ENCODE data around the gene CTSF. TPM values are rescaled to one million over a fixed set of nuclear protein-coding genes. Genes with fewer than 3 reads are reported as not detected.
"Not testable (repeated sequence)": the region's sequence is repeated elsewhere in the genome, so short reads cannot be mapped to it uniquely, and the experiment has no call there.

CTSF gene
- total RNA-seq, 1 donor from 2014 or later: 49.6 TPM

DNA sequence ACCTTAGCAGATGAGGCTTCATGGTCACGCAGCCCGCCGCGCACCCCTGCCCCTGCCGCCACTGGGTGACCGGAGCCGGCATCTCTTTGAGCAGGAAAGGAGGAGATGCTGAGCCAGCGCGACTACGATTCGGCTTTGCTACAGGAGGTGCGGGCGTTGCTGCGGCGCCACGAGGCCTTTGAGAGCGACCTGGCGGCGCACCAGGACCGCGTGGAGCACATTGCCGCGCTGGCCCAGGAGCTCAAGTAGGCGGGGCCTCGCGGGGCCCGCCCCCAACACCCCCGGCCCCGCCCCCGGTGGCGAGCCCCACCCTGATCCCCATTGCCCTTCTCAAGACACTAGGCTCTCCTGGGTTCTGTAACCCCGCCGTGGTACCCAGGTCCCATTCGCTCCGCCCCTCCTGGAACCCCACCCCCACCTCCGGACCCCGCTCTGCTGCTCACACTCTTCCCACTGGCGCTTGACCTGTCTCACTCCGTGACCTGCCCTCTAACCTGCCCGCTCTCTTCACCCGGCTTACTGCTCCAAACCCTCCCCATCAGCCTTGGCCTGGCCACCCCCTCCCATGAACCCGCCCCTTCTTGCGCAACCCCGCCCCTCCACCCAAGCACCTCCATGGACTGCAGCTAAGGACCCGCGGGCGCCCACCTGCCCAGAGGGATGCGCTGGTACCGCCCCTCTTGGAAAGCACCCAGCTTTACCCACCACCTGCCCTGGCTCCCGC lies 9.1 kb downstream of the CTSF start:
- DNase-seq (ENCODE audit: low read depth in 2 of 2): peak in 1 of 2 donors; percentile 55

DNA sequence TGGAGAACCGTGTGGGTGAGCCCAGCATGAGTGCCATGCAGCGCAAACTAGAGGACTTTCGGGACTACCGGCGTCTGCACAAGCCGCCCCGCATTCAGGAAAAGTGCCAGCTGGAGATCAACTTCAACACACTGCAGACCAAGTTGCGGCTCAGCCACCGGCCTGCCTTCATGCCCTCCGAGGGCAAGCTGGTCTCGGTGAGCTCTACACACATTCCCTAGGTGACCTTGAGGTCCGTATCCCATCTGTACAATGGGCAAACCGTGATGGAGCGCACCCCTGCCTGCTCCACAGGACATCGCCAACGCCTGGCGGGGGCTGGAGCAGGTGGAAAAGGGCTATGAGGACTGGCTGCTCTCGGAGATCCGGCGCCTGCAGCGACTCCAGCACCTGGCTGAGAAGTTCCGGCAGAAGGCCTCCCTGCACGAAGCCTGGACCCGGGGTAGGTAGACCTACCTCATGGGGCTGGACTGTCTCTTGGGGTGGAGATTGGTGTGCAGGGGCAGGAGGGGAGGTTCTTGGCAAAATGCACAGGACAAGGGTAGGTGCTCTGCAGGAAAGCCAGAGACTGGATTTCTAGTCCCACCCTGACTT lies 10.6 kb downstream of the CTSF start:
- DNase-seq (ENCODE audit: low read depth in 2 of 2): no peak

- no peak for DNase-seq (ENCODE audit: low read depth in 2 of 2)
These were observed 12.3 kb downstream of the CTSF start for GRCh38 chr11:66556086-66556485.

GRCh38 chr11:66555416-66555815 lies 13.0 kb downstream of the CTSF start:
- DNase-seq (ENCODE audit: low read depth in 2 of 2): no peak

GRCh38 chr11:66554602-66555001 lies 13.8 kb downstream of the CTSF start:
- DNase-seq (ENCODE audit: low read depth in 2 of 2): no peak

DNA sequence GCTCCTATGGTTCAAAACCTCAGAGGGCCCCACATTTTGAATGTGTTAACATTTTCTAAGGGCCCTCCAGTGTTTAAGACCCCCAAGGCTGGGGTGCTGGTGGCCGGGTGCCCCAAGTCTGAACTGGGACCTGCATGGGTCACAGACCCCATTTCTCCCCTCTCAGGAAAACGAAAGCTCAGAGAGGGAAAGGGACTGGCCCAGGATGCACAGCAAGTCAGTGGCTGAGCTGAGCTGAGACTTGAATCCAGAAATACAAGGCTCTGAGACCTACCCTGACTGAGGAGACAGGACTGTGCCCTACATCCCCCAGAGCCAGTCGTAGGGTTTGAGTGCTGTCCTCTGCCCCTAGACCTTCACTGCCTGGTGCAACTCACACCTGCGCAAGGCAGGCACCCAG lies 17.5 kb downstream of the CTSF start:
- no peak for DNase-seq (ENCODE audit: low read depth in 2 of 2)

GRCh38 chr11:66549696-66550095 lies 18.7 kb downstream of the CTSF start:
- DNase-seq (ENCODE audit: low read depth in 2 of 2): no peak

DNA sequence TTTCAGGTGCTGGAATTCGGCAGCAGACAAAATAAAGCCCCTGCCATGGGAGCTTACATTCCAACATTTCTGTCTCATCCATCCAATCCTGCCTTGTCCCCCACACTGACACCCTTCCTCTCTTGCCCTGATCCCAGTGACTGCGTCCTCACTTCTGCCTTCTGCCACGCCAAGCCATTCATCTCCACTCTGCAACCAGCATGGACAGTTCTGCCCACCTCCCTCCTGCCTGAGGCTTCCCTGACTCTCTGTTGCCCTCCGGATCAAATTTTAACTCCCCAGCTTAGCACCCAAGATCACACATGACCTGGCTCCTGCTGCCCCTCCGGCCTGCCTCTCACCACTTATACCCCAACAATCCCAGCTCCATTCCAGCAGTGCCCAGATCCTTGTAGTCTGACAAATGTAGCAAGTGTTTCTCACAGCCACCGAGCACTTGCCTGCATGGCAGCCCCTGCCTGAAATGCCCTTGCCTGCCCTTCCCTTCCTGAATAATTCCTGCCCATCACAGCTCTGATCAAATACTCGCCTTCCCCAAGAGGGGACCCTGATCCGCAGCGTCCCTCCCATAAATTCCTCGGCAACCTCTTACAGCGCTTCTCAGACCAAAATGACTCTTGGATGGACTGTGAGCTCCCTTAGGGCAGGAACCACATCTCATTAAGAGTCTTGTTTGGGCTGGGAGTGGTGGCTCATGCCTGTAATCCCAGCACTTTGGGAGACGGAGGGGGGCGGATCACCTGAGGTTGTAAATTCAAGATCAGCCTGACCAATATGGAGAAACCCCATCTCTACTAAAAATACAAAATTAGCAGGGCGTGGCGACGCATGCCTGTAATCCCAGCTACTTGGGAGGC lies 19.4 kb downstream of the CTSF start:
- DNase-seq (ENCODE audit: low read depth in 2 of 2): no peak

DNA sequence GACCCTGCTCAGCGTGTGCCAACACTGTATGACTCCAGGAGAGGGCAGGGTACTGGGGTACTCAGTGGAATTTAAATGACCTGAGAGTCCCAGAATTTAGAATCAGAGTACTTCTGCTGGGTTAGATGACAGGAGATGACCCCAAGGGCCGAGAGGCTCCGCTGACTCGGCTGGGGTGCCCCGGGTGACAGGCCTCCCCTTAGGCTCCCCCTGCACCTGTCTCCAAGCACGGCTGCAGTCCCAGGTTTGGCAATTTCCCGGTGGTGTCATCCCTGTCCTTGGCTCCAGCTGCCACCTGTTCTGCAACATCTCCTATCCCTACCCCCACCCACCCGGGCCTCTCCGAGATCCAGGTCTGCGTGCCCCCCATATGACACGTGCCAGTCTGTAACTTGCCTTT lies 20.4 kb downstream of the CTSF start:
- no peak for DNase-seq (ENCODE audit: low read depth in 2 of 2)

DNA sequence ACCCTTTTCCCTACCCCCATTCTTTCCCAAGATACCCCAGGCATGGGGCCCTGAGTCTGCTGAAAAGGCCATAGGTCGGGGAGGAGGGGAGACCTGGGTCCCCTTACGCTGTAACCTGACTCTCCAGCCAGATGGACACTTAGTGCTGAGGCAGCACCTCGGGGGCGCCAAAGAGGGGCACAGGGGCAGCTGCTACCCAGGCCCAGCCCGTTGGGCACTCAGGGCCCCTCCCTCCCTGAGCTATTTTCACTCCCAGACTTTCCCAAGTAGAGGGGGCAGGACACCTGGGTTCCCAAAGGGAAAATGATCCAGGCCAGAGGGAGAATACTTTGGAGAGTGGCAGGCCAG lies 20.8 kb downstream of the CTSF start:
- no peak for DNase-seq (ENCODE audit: low read depth in 2 of 2)

DNA sequence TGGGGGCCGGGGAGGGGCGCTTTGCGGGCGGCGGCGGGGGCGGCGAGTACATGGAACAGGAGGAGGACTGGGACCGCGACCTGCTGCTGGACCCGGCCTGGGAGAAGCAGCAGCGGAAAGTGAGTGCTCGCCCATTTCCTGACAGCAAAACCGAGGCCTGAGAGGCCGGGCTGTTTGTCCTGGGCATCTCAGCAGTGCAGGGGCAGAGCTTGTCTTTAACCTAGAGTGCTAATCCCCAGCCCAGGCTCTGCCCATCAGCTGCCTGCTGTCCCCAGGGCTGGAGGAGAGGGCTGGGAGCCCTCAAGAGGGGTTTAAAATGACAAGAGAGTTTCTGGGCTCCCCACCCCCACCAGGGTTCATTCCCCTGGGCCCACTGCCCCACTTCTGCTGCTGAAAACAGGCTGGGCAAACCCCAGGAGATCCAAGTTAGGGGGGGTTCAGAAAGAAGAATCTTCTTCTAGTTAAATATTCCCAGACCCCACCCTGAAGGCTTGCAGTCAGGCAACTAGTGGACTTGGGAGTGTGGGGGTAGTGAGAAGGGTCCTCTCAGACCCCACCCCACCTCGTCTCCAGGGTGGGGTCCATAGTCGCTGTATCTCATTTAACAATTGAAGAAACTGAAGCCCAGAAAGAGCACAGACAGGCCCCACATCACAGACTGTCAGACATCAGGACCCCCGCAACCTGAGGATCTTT lies 21.3 kb downstream of the CTSF start:
- DNase-seq (ENCODE audit: low read depth in 2 of 2): no peak

GRCh38 chr11:66546368-66546965 lies 21.9 kb downstream of the CTSF start, which contains the start of gene ACTN3:
Gene ACTN3, plus strand, starts transcription at chr11:66546903. Its CDS starts 35 bp downstream, at chr11:66546938.
- no peak for DNase-seq (ENCODE audit: low read depth in 2 of 2)

DNA sequence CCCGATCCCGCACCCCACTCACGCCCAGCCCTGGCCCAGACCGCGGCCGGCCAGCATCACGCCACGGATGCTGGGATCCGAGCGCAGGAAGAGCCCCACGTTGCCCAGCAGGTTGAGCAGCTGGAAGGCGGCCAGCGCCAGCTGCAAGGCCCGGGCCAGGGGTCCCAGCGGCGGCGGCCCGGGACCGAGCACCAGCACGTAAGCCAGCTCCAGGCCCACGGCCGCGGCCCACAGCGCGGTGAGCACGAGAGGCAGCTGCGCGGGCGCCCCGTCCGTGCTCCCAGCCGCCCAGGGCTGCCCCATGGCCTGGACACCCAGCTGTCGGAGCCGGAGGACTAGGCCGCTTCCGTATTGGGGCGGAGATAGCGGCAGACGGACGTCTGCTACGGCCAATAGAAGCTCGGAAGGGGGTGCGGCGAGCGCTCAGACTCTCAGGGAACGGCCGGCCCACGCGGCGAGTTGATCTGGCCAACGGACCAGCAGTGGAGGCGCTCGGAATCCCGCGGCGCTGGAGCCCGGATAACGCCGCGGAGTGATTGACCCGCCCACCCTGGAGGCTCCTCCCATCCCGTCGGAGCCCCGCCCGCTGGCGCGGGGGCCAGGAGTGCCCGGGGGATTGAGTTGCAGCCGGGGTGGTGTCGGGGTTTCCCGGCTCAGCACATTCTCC lies 22.6 kb downstream of the CTSF start, which contains the start of gene ZDHHC24:
ZDHHC24 (minus strand) TSS at position 348 of the 667 bp plus-strand sequence; CDS start at position 303, 45 bp downstream.
- peak; percentile 98 for DNase-seq (ENCODE audit: low read depth in 2 of 2)

GRCh38 chr11:66544952-66545351 lies 23.5 kb downstream of the CTSF start:
- DNase-seq (ENCODE audit: low read depth in 2 of 2): not testable (repeated sequence)

DNA sequence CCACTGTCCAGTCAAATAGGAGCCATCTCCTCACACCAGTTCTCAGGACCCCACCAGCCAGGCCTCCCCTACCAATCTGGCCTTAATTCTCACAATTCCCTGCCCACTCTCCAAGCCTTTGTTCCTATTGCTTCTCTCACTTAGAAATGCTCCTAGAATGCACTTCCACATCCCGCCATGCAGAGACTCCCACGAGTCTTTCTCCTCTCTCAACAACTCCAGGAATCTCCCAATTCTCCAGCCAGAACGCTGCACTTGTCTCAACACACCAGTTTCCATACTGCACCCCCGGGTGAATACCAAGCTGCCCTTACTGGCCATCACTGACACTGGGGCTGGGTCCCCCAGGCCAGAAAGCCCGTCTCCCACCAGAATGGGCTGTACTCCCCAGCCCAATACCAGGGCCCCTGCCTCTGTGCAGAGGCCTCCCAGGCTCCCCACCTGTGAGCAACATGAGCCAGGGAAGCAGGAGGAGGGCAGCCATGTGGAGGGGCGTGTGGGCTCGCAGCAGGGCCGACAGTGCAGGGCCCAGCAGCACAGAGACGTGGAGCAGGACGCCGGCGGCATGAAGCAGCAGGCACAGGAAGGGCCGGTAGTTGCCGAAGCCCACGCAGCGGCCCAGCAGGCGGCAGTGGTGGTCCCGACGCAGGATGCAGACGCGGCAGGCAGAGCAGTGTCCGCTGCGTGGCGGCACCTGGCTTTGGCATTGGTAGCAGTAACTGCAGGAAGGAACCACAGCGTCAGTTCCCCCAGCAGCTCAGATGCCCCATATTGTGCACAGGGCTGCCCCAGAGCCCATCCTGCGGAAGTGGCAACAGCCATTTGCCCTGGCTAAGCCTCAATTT lies 24.9 kb downstream of the CTSF start:
- DNase-seq (ENCODE audit: low read depth in 2 of 2): peak; percentile 87 to 95

DNA sequence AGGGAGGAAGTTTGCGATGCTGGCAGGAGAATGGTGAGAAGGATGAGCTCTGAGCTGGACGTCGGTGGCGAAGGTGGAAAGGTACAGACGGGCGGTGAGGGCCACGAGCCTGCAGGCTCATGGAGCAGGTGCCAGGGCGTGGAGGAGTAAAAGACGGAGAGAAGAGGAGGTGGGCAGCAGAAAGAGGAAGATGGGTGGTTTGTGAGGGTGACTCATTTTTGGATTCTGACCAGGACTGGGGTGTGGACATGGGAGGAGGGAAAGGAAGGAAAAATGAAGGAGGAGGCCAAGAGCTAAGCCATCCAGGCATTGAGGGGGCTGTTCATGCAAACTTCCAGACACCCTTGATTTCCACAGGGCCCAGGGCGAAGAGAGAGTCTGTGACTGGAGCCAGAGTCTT lies 26.0 kb downstream of the CTSF start:
- no peak for DNase-seq (ENCODE audit: low read depth in 2 of 2)

DNA sequence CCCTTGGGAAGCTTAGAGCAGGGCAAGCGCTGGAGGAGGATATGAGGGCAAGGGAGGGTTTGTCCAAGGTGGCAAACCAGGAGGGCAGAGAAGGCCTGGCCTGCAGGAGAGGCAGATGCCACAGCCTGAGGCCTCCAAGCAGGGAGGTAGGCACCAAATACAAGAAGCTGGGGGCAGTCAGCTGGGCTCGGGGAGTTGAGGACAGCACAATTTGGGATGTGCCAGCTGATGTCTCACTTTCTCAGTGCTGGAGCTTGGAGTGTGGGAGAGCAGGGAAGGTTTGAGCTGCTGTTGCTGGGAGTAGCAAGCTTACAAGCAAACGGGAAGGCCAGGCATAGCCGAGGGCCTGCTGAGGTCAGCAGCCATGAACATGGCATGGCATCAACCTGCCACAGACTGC lies 26.5 kb downstream of the CTSF start:
- no peak for DNase-seq (ENCODE audit: low read depth in 2 of 2)

DNA sequence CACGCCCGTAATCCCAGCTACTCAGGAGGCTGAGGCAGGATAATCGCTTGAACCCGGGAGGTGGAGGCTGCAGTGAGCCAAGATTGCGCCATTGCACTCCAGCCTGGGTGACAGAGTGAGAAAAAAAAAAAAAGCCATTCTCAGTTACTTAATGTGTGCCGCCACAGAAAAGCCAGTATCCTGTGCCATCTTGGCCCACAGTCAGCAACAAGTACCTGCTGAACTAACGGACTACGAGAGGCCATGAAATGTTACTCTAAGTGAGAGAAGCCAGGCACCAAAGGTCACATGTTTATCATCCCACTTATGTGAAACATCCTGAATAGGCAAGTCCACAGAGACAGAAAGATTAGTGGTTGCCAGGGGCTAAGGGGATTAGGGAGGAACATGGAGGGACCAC lies 27.8 kb downstream of the CTSF start:
- DNase-seq (ENCODE audit: low read depth in 2 of 2): not testable (repeated sequence)

DNA sequence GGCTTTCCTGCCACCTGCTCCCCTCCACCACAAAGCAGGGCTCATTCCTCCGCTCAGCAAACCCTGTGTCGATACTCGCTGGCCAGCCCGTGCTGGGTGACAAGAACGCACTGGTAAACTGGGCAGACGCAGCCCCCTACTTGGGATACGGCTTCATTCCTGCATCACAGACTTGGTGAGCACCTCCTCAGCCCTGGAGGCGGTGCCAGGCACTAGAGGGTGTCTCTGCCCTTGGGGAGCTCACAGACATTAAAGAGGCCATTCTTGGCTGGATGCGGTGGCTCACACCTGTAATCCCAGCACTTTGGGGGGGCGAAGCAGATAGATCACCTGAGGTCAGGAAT lies 28.6 kb downstream of the CTSF start:
- DNase-seq (ENCODE audit: low read depth in 2 of 2): no peak

Data from lung microvascular endothelial cell (primary cell).